OCI-LY3 (cell line): Measurements from ENCODE around the gene EIF3F.

Experiments used
- H2AFZ ChIP-seq: fragments of 200-600, 300-600 bp; shearing (Covaris generic); 2 replicates; pipeline ENCODE4 v1.6.0; 2014; ENCODE audit warnings: antibody characterized with exemption, low read depth, low read length
- H3K27ac ChIP-seq: fragments of 200-600, 300-600 bp; sonication (generic); 2 replicates; pipeline ENCODE4 v1.5.1; 2014; ENCODE audit warnings: mild to moderate bottlenecking, low read length, moderate library complexity, mixed read lengths
- H3K27me3 ChIP-seq: fragments of 200-600, 300-600 bp; sonication (generic); 2 replicates; pipeline ENCODE4 v1.6.1; 2014; ENCODE audit warnings: low read depth, low read length, mixed read lengths
- H3K36me3 ChIP-seq: fragments of 200-600, 300-600 bp; sonication (generic); replicated peaks from 2 replicates; pipeline ENCODE3; 2014; ENCODE audit warnings: low read depth, low read length, mixed read lengths
- H3K4me1 ChIP-seq: fragments of 300-600, 200-600 bp; sonication (generic); 2 replicates; pipeline ENCODE4 v1.6.1; 2014; ENCODE audit warnings: low read length, mixed read lengths
- H3K4me2 ChIP-seq: fragments of 200-600, 300-600 bp; sonication (generic); 2 replicates; pipeline ENCODE4 v1.6.1; 2014; ENCODE audit warnings: low read length, mixed read lengths
- H3K4me3 ChIP-seq: fragments of 300-600, 200-600 bp; sonication (generic); 2 replicates; pipeline ENCODE4 v1.5.1; 2014; ENCODE audit warnings: antibody characterized with exemption, mild to moderate bottlenecking, low read length, moderate library complexity
- H3K79me2 ChIP-seq: fragments of 300-600, 200-600 bp; shearing (Covaris generic); 2 replicates; pipeline ENCODE4 v1.6.1; 2014; ENCODE audit warnings: mild to moderate bottlenecking, low read length, mixed read lengths
- H3K9ac ChIP-seq: fragments of 300-600, 200-600 bp; shearing (Covaris generic); 2 replicates; pipeline ENCODE4 v1.6.0; 2014; ENCODE audit warnings: mild to moderate bottlenecking, low read length, moderate library complexity
- H3K9me3 ChIP-seq: fragments of 200-600, 300-600 bp; shearing (Covaris generic); 2 replicates; pipeline ENCODE4 v1.6.1; 2014; ENCODE audit warnings: low read length, mixed read lengths; ENCODE audit not compliant: insufficient read depth
- H4K20me1 ChIP-seq: fragments of 200-600, 300-600 bp; sonication (generic); 2 replicates; pipeline ENCODE4 v1.6.1; 2016; ENCODE audit warnings: low read length, mixed read lengths; ENCODE audit not compliant: insufficient read depth
- CTCF ChIP-seq: fragments of 200-600, 300-600 bp; sonication (generic); IDR thresholded peaks from 2 replicates; pipeline ENCODE4 v1.5.1; 2014; ENCODE audit warnings: antibody characterized with exemption, low read length, low read depth
- EZH2phosphoT487 ChIP-seq: fragments of 200-600 bp; shearing (Covaris generic); IDR thresholded peaks from 2 replicates; pipeline ENCODE4 v1.6.1; 2018; ENCODE audit warnings: antibody characterized with exemption, mixed run types, low read depth

Gene EIF3F

DNA sequence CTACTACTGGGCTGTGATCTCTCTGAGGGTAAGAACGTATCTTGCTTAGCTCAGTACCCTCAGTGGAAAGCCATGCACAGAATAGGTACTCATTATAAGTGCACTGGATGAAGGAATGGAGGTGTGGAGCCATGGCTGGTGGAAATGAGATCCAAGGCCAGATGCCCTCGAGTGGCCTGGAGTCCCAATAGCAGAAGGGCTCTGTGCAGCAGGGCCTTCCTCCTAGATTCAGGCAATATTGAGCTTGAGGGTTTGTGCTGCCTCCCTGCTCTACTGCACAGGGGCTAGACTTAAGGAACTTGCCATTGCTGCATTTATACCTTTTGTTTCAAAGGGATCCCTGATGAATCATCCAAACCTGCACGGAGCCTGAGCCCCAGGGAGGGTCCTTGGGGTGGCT lies 60.2 kb downstream of the EIF3F start:
- no peaks in the 10 kb centered on the region for H3K4me1 ChIP-seq
- no peaks in the 10 kb centered on the region for H3K9me3 ChIP-seq
- H3K36me3 ChIP-seq: no peaks in the 10 kb centered on the region
- no peaks in the 10 kb centered on the region for H4K20me1 ChIP-seq
- no peak overlapping the region for H3K4me2 ChIP-seq
- no peak for TF ChIP-seq CTCF
- no peaks in the 10 kb centered on the region for H3K79me2 ChIP-seq
- H3K27me3 ChIP-seq: peaks cover 20% of the 10 kb centered on the region; the same call in 1 of the 2 replicates
- H2AFZ ChIP-seq: no peak overlapping the region
- H3K4me3 ChIP-seq: no peak overlapping the region
- H3K27ac ChIP-seq: no peak overlapping the region
- no peak overlapping the region for H3K9ac ChIP-seq

DNA sequence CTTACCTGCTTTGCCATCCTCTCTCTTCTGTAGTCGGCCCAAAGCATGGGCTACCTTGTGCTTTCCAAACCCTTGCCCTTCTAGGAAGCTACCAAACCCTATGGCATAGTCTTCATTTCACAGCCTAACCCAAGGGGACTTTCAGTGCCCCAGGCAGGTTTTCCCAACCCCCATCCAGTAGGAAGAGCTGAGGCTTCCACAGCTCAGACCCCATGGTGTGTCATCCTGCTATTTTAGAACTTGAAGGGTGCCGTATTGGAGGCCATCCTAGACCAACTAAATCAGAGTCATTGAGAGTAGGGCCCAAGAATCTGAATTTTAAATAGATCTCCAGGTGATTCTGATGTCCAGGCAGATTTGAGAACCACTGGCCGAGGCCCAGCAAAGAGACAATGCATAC lies 61.9 kb downstream of the EIF3F start:
- no peak overlapping the region for H2AFZ ChIP-seq
- H3K27ac ChIP-seq: no peak overlapping the region
- no peaks in the 10 kb centered on the region for H3K79me2 ChIP-seq
- H3K9me3 ChIP-seq: no peaks in the 10 kb centered on the region
- H3K4me3 ChIP-seq: no peak overlapping the region
- no peak for TF ChIP-seq CTCF
- TF ChIP-seq EZH2phosphoT487: no peak
- H3K9ac ChIP-seq: no peak overlapping the region
- no peaks in the 10 kb centered on the region for H3K36me3 ChIP-seq
- H4K20me1 ChIP-seq: no peaks in the 10 kb centered on the region
- no peak overlapping the region for H3K4me2 ChIP-seq
- H3K27me3 ChIP-seq: peaks cover 13% of the 10 kb centered on the region; the same call in 1 of the 2 replicates
- no peaks in the 10 kb centered on the region for H3K4me1 ChIP-seq
